H9 (cell line): ENCODE measurements around the gene WT1. TPM values are rescaled to one million over a fixed set of nuclear protein-coding genes. Genes with fewer than 3 reads are reported as not detected.

Experiments
- DNase-seq: peaks from one replicate; pipeline ENCODE4 v3.0.0-alpha.2; 2017
- H2AFZ ChIP-seq: one replicate; pipeline ENCODE4 v1.6.1; 2013; ENCODE audit warnings: mild to moderate bottlenecking, low read length, control low read depth, moderate library complexity
- H2AK5ac ChIP-seq: 2 replicates; pipeline ENCODE4 v1.6.1; 2013; ENCODE audit warnings: low read length, control low read depth, mixed read lengths; ENCODE audit not compliant: insufficient read length
- H2BK120ac ChIP-seq: one replicate; pipeline ENCODE4 v1.6.1; 2013; ENCODE audit warnings: low read depth, mild to moderate bottlenecking, low read length, control low read depth, inconsistent platforms; ENCODE audit not compliant: poor library complexity, severe bottlenecking
- H2BK12ac ChIP-seq: 2 replicates; pipeline ENCODE4 v1.6.1; 2013; ENCODE audit warnings: low read length, control low read depth, mixed read lengths, low read depth; ENCODE audit not compliant: insufficient read length
- H2BK15ac ChIP-seq: 2 replicates; pipeline ENCODE4 v1.6.1; 2013; ENCODE audit warnings: low read depth, low read length, control low read depth
- H2BK20ac ChIP-seq: one replicate; pipeline ENCODE4 v1.6.1; 2013; ENCODE audit warnings: low read depth, mild to moderate bottlenecking, low read length, control low read depth, inconsistent platforms; ENCODE audit not compliant: poor library complexity, severe bottlenecking
- H2BK5ac ChIP-seq: 2 replicates; pipeline ENCODE4 v1.6.1; 2013; ENCODE audit warnings: low read length, control low read depth, mixed read lengths; ENCODE audit not compliant: insufficient read length
- H3K14ac ChIP-seq: 2 replicates; pipeline ENCODE4 v1.6.1; 2013; ENCODE audit warnings: low read length, control low read depth; ENCODE audit not compliant: insufficient read depth
- H3K18ac ChIP-seq: 2 replicates; pipeline ENCODE4 v1.6.1; 2013; ENCODE audit warnings: low read depth, mild to moderate bottlenecking, mixed read lengths, low read length, control low read depth; ENCODE audit not compliant: insufficient read length
- H3K23ac ChIP-seq: 2 replicates; pipeline ENCODE4 v1.6.1; 2013; ENCODE audit warnings: low read length, control low read depth, mixed read lengths, low read depth; ENCODE audit not compliant: insufficient read length
- H3K23me2 ChIP-seq: 2 replicates; pipeline ENCODE4 v1.6.1; 2013; ENCODE audit warnings: low read depth, mild to moderate bottlenecking, mixed read lengths, low read length, control low read depth; ENCODE audit not compliant: insufficient read length, poor library complexity, severe bottlenecking
- H3K27ac ChIP-seq: 2 replicates; pipeline ENCODE4 v1.5.1; 2013; ENCODE audit warnings: low read length, control low read depth, mixed read lengths, low read depth; ENCODE audit not compliant: insufficient read length
- H3K27me3 ChIP-seq: 2 replicates; pipeline ENCODE4 v1.6.1; 2013; ENCODE audit warnings: low read length, control low read depth, inconsistent platforms; ENCODE audit not compliant: insufficient read depth
- H3K4ac ChIP-seq: 2 replicates; pipeline ENCODE4 v1.6.1; 2013; ENCODE audit warnings: low read depth, mild to moderate bottlenecking, control low read depth, inconsistent platforms, low read length, moderate library complexity
- H3K4me1 ChIP-seq: 2 replicates; pipeline ENCODE4 v1.6.1; 2013; ENCODE audit warnings: low read length, control low read depth, inconsistent platforms; ENCODE audit not compliant: insufficient read depth
- H3K4me2 ChIP-seq: 2 replicates; pipeline ENCODE4 v1.6.1; 2013; ENCODE audit warnings: low read length, control low read depth, mixed read lengths; ENCODE audit not compliant: insufficient read length, insufficient read depth
- H3K56ac ChIP-seq: 2 replicates; pipeline ENCODE4 v1.6.1; 2013; ENCODE audit warnings: low read depth, mild to moderate bottlenecking, mixed read lengths, low read length, control low read depth; ENCODE audit not compliant: insufficient read length
- H3K79me1 ChIP-seq: 2 replicates; pipeline ENCODE4 v1.6.1; 2013; ENCODE audit warnings: low read depth, mild to moderate bottlenecking, moderate library complexity, low read length, control low read depth, inconsistent platforms; ENCODE audit not compliant: insufficient read depth, poor library complexity, severe bottlenecking
- H3K79me2 ChIP-seq: 2 replicates; pipeline ENCODE4 v1.6.1; 2013; ENCODE audit warnings: low read length, control low read depth, inconsistent platforms; ENCODE audit not compliant: insufficient read depth
- H3K9ac ChIP-seq: 2 replicates; pipeline ENCODE4 v1.6.1; 2013; ENCODE audit warnings: low read length, control low read depth, mixed read lengths; ENCODE audit not compliant: insufficient read length; ENCODE audit errors: extremely low read depth
- H3K9me3 ChIP-seq: one replicate; pipeline ENCODE4 v1.6.1; 2013; ENCODE audit warnings: low read depth, low read length, inconsistent platforms; ENCODE audit not compliant: control insufficient read depth
- H3T11ph ChIP-seq: one replicate; pipeline ENCODE4 v1.6.1; 2013; ENCODE audit warnings: mild to moderate bottlenecking, low read length, control low read depth, inconsistent platforms
- H4K20me1 ChIP-seq: one replicate; pipeline ENCODE4 v1.6.1; 2013; ENCODE audit not compliant: control insufficient read depth, insufficient read length, insufficient read depth
- H4K5ac ChIP-seq: 2 replicates; pipeline ENCODE4 v1.6.1; 2013; ENCODE audit warnings: low read depth, mild to moderate bottlenecking, mixed read lengths, low read length, control low read depth; ENCODE audit not compliant: insufficient read length
- H4K8ac ChIP-seq: replicated peaks from 2 replicates; pipeline ENCODE4 v1.6.1; 2013; ENCODE audit warnings: low read length, control low read depth, mixed read lengths, low read depth; ENCODE audit not compliant: insufficient read length
- H4K91ac ChIP-seq: 2 replicates; pipeline ENCODE4 v1.6.1; 2013; ENCODE audit warnings: low read depth, mild to moderate bottlenecking, moderate library complexity, mixed read lengths, low read length, control low read depth; ENCODE audit not compliant: insufficient read length
- H3K27ac Mint-ChIP-seq, 3 experiments: 2 replicates in 2 of 3; 3 replicates in 1 of 3; pipeline ENCODE4 v1.8.0; 2020 to 2021; ENCODE audit warnings: mixed read lengths in 3 of 3, mild to moderate bottlenecking in 1 of 3, moderate library complexity in 1 of 3
- H3K27me3 Mint-ChIP-seq: 2 replicates; pipeline ENCODE4 v1.8.0; 2021; ENCODE audit warnings: low read depth, mild to moderate bottlenecking, moderate library complexity, mixed read lengths
- H3K36me3 Mint-ChIP-seq, 3 experiments: 2 replicates in 2 of 3; 3 replicates in 1 of 3; pipeline ENCODE4 v1.8.0; 2020 to 2021; ENCODE audit warnings: low read depth in 3 of 3, mixed read lengths in 3 of 3; ENCODE audit not compliant: insufficient read depth in 1 of 3
- H3K4me1 Mint-ChIP-seq, 2 experiments: 2 replicates each; pipeline ENCODE4 v1.8.0; 2020; ENCODE audit warnings: mixed read lengths in 2 of 2
- H3K4me3 Mint-ChIP-seq, 2 experiments: 2 replicates in 1 of 2; 3 replicates in 1 of 2; pipeline ENCODE4 v1.8.0; 2020 to 2021; ENCODE audit warnings: mild to moderate bottlenecking in 2 of 2, mixed read lengths in 2 of 2, moderate library complexity in 1 of 2
- H3K9me3 Mint-ChIP-seq, 2 experiments: 2 replicates in 1 of 2; 3 replicates in 1 of 2; pipeline ENCODE4 v1.8.0; 2020; ENCODE audit warnings: mild to moderate bottlenecking in 2 of 2, mixed read lengths in 2 of 2, moderate library complexity in 1 of 2
- WGBS: extraction: QIAGEN DNeasy Blood & Tissue Kit; methylation state at CpG from one replicate; pipeline ENCODE4 v1.1.7; 2013; ENCODE audit warnings: missing lambda C conversion rate, low lambda C conversion rate, mixed read lengths; ENCODE audit not compliant: insufficient read length; ENCODE audit errors: extremely low coverage; 5-methylcytosine and 5-hydroxymethylcytosine counted together
- total RNA-seq: library from RNA; stranded (reverse); gene quantifications from 2 replicates; pipeline ENCODE4 v1.2.1, GENCODE V29; 2021
- TF ChIP-seq, protein P1 (sequence below): fragments of 200-600 bp; sonication (generic); conservative IDR thresholded peaks from 3 replicates; pipeline ENCODE4 v1.8.0; 2021; ENCODE audit warnings: antibody characterized with exemption, mild to moderate bottlenecking

Gene WT1
- total RNA-seq, 1 experiment from 2014 or later, result 0.20 TPM

DNA sequence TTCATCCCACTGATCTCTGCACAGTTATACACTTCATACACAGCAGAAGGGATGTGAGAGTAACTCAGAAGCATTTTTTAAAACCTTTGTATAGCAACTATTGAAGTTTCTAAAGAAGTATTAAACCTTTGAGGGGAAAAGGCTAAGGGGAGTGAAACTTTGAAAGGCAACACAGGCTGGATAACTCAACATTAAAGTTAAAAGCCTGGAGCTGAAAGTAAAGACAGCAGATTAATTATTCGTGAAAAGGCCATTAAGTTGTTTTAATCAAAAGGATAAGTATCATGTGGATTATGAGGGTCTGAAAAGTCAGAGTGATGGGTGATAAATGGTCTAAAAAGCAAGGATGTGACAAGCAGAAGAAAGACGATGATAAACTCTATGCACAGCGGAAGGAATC lies 17.5 kb downstream of the WT1 start:
- H2AFZ ChIP-seq, result no peak overlapping the region
- no CpG with 5 or more reads among the region's 3 CpGs for WGBS
- H3T11ph ChIP-seq, result no peak overlapping the region
- Mint-ChIP-seq H3K27me3 (peaks cover 20% of the 10 kb centered on the region), H3K9me3 (no peaks in the 10 kb centered on the region), H3K4me3 (no peak overlapping the region), H3K36me3 (no peaks in the 10 kb centered on the region; a peak in 1 of 7 replicates), H3K4me1 (peaks cover 15 to 21% of the 10 kb centered on the region in 2 experiments), H3K27ac (no peak overlapping the region)
- H2BK120ac ChIP-seq, result no peak overlapping the region
- no peaks in the 10 kb centered on the region for H3K79me2 ChIP-seq
- no peak overlapping the region for H3K4me2 ChIP-seq
- no peak for DNase-seq
- H3K4me1 ChIP-seq, result no peaks in the 10 kb centered on the region
- no peaks in the 10 kb centered on the region for H3K79me1 ChIP-seq
- no peak overlapping the region for H3K18ac ChIP-seq
- H2BK5ac ChIP-seq, result no peak overlapping the region
- H3K27ac ChIP-seq, result no peak overlapping the region
- TF ChIP-seq, protein P1, sequence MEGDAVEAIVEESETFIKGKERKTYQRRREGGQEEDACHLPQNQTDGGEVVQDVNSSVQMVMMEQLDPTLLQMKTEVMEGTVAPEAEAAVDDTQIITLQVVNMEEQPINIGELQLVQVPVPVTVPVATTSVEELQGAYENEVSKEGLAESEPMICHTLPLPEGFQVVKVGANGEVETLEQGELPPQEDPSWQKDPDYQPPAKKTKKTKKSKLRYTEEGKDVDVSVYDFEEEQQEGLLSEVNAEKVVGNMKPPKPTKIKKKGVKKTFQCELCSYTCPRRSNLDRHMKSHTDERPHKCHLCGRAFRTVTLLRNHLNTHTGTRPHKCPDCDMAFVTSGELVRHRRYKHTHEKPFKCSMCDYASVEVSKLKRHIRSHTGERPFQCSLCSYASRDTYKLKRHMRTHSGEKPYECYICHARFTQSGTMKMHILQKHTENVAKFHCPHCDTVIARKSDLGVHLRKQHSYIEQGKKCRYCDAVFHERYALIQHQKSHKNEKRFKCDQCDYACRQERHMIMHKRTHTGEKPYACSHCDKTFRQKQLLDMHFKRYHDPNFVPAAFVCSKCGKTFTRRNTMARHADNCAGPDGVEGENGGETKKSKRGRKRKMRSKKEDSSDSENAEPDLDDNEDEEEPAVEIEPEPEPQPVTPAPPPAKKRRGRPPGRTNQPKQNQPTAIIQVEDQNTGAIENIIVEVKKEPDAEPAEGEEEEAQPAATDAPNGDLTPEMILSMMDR, result no peak
- no peak overlapping the region for H2BK15ac ChIP-seq
- no peaks in the 10 kb centered on the region for H4K20me1 ChIP-seq
- no peak overlapping the region for H3K14ac ChIP-seq
- no peaks in the 10 kb centered on the region; the same call in 1 of the 2 replicates for H3K27me3 ChIP-seq
- H2AK5ac ChIP-seq, result no peak overlapping the region
- no peak overlapping the region for H3K23ac ChIP-seq
- no peak overlapping the region for H2BK20ac ChIP-seq
- H4K5ac ChIP-seq, result no peak overlapping the region
- no peak overlapping the region for H2BK12ac ChIP-seq
- H3K23me2 ChIP-seq, result no peaks in the 10 kb centered on the region
- H4K8ac ChIP-seq, result no peak overlapping the region
- no peak overlapping the region for H3K56ac ChIP-seq
- H4K91ac ChIP-seq, result no peak overlapping the region
- no peak overlapping the region for H3K4ac ChIP-seq
- no peaks in the 10 kb centered on the region for H3K9me3 ChIP-seq
- no peak overlapping the region for H3K9ac ChIP-seq
